ENCODE results near the gene CCDC136.

The CCDC136 gene

DNA sequence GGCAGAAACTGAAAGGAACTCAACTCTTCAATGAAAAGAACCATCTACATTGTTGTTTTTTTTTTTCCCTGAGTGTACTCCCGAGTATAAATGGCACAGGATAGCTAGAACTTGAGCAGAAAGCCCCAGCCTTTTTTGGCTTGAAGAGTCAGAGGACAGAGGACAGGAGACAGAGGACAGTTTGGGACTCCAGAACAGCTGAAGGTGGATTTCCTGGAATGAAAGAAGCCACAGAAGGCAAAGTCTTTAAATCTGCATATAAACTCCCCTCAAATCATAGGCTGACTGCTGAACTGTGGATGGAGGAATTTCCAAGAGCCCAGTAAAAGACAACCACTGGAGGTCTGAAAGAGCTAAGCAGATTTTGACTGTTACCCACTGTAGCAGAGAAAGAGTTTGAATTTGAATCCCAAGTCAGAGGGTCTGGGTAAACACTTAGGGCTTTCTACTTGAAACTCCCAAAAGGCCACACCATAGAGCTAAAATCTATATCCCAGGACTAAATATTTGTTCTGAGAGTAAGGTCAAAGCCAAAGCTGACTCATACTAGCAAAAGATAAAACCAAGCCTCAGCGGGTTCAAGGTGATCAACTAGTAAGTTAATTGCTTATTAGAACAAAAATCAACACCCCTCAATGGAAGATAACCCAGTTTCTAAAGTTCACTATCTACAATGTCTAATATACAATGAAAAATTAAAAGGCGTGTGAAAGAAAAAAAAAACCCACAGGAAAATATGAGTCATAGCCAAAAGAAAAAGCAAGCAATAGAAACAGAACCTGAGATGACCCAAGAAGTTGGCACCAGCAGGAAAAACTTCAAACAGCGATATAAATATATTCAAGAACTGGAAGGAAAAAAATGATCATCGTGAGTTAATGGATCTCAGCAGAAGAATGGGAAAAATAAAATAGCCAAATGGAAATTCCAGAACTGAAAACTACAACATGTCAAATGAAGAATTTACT lies 14.3 kb upstream of the CCDC136 start:
- no peak for DNase-seq

GRCh38 chr7:128778946-128779345 lies 12.8 kb upstream of the CCDC136 start:
- DNase-seq, result no peak

GRCh38 chr7:128781126-128781525 lies 10.6 kb upstream of the CCDC136 start:
- no peak for DNase-seq

- no peak for DNase-seq
These were observed 9.9 kb upstream of the CCDC136 start for GRCh38 chr7:128781851-128782250.

DNA sequence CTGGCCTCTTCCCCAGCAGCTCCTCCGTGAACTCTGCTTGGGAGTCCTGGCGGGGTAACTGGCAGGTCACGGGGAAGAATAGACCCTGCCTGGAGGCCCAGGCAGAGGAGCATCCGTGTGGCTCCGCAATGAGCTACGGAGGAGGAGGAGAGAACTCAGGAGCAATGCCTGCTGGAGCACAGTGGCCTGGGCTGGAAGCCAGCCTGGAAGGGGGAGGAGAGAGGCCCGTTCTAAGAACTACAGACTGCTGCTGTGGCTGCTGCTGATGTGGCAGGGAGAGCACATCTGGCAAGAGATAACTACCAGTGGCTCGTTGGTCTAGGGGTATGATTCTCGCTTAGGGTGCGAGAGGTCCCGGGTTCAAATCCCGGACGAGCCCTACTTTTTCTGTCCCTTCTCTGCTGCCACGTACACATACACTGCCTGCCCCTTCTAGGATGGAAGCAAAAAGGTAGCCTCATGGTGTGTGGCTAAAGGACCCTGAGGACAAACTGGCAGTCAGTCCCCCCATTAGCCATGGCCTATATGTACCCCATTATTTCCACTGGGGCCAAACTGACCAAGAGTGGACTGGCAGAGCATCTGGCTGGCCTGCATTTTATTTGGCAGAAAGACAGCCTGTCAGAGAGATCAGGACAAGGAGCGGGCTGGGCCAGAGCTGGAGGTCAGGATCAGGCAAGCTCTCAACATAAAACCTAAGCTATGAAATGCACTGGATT lies 8.5 kb upstream of the CCDC136 start:
- DNase-seq, result no peak

DNA sequence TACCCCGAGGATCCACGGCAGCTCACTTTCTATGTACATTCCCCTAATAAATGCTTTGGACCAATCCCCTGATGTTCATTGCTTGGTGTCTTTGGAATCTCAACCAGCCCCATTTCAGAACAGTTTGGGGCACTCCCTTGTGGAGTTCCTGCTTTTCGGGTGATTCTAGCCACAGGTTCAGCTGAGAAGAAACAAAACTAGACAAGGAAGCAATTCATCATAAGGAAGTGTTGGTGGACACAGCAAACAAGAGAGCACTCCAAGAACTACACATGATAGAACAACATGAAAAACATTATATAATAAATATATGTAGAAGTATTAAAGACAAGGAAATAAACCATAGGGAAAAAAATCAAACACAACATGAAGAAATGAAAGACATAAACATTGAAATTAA lies 6.0 kb upstream of the CCDC136 start:
- no peak for DNase-seq

DNA sequence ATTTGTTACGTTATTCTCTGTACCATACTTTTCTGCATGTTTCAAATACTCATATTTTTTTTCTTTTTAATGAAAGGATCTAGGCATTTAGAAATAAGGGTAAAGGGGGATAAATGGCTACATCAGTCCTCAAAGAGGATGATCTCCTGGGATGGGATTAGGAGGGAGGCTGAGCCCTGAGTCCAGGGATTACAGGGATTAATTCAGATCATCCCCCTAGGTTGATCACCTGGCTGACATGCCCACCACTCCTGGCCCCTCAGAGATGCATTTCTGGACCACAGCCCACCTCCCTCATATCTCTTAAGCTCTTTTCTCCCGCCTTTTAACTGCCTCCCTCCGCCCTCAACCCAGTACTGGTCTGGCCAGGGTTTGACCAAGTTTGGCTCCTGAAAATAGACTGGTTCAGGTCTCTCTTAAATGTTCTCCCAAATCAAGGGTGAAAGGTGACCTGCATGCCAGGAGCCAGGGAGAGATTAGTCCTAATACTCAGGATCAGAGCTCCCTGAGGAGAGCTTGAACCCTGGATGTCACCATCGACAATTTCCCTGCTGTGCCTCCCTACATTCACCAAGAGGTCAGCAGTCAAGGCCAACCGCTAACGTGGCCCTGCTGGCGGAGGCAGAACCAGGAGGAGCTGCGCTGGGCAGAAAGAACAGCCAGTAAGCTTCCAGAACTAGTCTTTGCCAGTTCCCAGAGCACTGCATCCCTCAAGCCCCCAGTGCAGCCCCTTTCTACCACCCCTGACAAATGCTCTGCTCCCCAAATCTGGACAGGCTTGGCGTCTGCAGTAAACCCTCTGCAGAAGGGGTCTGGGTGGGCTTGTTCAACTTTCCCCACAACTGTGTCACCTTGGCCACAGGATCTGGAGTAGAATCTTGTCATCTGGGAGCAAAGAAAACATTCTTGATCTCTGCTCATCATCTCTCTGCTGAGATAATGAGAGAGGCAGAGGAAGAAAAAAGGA lies 3.0 kb upstream of the CCDC136 start:
- DNase-seq, result no peak

DNA sequence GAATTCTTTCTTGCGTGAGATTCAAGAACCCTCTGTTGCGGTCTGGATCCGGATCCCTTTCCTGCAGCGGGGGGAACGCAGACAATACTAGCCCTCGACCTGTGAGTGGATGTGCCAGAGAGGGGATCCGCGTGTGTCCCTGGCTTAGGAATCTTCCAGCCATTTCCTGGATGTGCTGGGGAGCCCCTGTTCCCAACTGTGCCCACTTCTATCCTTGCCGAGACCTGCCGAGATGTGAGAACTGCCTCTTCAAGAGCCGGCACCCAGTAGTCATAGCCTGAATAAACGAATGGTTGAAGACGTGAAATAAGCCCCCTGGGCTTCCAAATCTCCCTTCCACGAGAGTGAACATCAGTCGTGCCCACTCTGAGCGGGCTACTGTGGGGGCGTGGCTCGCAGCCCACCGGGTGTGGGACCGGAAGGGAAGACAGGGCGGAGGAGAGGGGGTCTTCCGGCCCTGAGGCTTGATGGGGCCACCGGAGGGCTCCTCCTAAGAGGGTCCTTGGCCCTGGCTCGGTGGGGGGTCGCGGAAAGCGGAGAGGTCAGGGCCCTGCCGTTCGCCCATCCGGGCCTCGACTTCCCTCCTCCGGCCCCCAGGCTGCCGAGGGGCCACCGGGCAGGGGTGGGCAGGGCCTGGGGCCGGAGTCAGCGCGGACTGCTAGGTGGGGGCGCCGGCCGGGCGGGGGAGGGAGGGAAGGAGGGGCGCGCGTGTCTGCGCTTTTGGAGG lies 1.3 kb upstream of the CCDC136 start:
- DNase-seq, result no peak

DNA sequence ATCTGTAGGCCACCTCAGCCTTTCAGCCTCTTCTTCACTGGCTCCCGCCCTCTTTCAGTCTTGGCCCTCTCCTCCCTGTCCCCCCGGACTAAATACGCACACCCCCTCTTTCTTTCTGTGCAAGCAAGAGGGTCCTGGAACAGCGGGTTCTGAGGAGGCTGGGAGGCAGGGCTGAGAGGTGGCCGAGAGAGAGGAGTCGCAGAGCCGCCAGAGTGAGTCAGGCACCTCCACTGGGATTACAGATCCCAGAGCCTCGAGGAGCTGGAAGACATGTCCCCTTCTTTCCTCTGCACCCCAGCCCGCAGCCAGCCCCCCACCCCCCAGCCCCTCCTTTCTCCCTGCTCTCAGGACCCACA lies 182 bp downstream of the CCDC136 start:
- DNase-seq, result no peak

DNA sequence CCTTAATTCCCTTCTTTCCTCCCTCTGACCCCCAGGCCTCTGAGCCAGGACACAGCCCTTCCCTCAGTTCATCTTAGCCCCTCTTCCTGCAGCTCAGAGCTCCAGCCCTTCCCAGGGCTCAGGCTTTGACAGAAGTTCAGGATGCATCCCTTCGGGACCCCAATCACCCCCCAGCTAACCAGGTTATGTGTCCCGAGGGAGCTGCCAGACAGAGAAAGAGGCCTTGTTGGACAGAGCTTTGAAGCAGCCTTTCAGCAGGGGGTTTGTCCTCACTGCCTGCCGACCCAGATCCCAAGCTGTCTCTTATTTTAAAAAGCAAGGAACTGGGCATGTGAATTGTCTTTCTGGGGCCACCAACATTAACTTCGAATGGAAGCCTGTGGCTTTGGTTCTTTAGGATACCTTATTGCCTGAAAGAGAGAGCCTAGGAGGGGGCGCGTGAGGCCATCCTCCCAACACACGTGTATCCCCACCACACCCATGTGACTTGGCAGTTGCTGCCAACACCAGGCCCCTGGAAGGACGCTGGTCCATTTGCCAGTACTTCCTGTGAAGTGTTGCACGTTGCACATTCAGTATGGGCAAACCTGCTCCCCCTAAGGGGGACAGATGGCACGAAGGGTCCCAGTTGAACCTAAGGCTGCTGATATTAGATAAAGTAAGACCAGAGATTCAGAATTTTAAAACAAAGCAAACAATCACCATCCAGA lies 858 bp downstream of the CCDC136 start:
- DNase-seq, result no peak

- no peak for DNase-seq
These were observed 1.4 kb downstream of the CCDC136 start for GRCh38 chr7:128793181-128793547.

DNA sequence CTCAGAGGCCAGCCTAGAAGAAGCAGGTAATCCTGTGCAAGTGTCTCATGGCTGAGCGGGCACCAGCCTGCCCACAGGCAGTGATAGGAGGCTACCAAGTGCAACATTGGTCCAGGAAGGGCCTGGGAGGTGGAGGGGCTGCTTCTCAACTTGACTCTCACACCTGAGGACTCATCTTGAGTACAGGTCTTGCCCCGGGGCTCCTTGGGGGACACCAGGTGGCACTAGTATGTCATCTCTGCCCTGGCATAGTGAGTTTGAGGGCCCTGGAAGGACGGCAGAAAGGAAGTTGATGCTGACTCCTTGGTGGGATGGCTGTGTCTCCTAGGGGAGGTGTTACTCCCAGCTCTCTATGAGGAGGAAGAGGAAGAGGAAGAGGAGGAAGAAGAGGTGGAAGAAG lies 2.3 kb downstream of the CCDC136 start:
- DNase-seq, result no peak

- no peak for DNase-seq
These were observed 2.7 kb downstream of the CCDC136 start for GRCh38 chr7:128794436-128794835.

GRCh38 chr7:128795129-128795528 lies 3.4 kb downstream of the CCDC136 start:
- DNase-seq, result no peak

- no peak for DNase-seq
These were observed 4.6 kb downstream of the CCDC136 start for GRCh38 chr7:128796327-128796726.

GRCh38 chr7:128799451-128799850 lies 7.7 kb downstream of the CCDC136 start:
- DNase-seq, result no peak

- no peak for DNase-seq
These were observed 8.8 kb downstream of the CCDC136 start for GRCh38 chr7:128800567-128800966.

- DNase-seq, result no peak
These were observed 9.2 kb downstream of the CCDC136 start for GRCh38 chr7:128801003-128801402.

- no peak for DNase-seq
These were observed 10.1 kb downstream of the CCDC136 start for GRCh38 chr7:128801667-128802418.

- no peak for DNase-seq
These were observed 12.7 kb downstream of the CCDC136 start for GRCh38 chr7:128804484-128804883.

DNA sequence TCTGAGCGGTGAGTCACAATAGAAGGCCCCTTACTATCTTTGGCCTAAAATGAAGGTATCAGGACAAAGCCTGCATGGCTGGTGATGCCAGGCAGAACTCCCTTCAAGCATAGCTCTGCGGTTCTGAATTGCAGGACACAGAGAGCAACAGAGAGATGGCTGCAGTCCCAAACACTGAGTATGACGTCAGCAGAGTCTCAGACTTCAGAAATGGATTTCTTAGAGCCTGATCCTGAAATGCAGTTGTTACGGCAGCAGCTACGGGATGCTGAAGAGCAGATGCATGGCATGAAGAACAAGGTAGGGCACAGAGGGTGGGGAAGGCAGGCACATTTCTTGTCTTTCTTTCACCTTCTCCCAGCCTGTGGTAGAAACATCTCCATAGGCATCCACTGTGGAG lies 13.5 kb downstream of the CCDC136 start:
- no peak for DNase-seq
